Activated gamma-delta T cell treated with Interleukin-2 at 50 U/mL for 16 hours (primary cell): ENCODE data around the gene PCNT.
A peak's percentile ranks its signal among the peaks of the same experiment; 100 is the strongest.
"Not testable (repeated sequence)": the region's sequence is repeated elsewhere in the genome, so short reads cannot be mapped to it uniquely, and the experiment has no call there.

Source experiments
- DNase-seq: peaks from one replicate; pipeline ENCODE4 v3.0.0-alpha.2; 2020

Gene PCNT

DNA sequence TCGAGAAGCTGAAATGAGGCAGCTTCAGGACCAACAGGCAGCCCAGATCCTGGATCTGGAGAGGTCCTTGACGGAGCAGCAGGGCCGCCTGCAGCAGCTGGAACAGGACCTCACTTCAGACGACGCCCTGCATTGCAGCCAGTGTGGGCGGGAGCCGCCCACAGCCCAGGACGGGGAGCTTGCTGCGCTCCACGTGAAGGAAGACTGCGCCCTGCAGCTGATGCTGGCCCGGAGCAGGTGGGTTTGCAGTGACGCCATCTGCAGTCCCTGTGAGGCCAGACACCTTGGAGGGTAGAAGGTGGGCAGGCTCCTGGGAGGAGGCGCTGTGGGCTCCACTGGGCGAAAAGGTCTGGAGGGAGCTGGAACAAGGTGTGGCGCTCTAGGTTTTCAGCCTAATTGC lies 39.7 kb downstream of the PCNT start:
- DNase-seq = no peak

DNA sequence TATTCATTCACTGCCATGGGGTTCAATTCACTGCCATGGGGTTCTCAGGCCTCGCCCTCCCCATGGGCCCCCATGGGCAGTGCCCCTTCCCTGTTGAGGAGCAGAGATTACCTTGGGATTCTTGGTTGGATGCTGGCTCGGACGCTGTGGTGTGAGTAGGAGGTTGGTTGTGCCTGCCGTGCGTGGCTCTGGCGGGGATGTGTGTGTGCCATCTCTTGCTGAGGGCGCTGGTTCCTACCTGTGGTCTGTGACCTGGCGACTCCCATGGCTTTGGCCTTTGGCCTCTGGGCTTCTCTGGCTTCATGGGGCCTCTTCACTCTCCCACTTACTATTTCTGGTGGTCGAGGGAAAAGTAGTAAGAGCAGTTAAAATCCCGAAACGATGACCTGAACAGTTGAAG lies 42.1 kb downstream of the PCNT start:
- DNase-seq = no peak

DNA sequence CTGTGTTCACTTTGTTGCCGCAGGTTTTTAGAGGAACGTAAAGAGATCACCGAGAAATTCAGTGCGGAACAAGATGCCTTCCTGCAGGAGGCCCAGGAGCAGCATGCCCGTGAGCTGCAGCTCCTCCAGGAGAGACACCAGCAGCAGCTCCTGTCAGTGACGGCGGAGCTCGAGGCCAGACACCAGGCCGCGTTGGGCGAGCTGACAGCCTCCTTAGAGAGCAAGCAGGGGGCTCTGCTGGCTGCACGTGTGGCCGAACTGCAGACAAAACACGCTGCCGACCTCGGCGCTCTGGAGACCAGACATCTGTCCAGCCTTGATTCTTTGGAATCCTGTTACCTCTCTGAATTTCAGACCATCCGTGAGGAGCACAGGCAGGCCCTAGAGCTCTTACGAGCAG lies 42.6 kb downstream of the PCNT start:
- no peak for DNase-seq

DNA sequence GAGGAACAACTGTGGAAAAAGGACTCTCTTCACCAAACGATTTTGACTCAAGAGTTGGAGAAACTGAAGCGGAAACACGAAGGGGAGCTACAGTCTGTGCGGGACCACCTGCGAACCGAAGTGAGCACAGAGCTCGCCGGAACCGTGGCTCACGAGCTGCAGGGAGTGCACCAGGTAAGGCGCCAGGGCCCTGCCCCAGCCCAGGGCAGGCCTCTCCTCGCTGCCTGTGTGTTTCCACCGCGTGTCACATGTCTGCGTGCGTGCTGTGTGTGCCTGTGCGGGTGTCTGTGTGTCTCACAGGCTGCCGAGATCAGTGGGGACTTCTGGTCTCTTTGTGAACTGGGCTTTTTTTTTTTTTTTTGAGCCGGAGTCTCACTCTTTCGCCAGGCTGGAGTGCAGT lies 43.0 kb downstream of the PCNT start:
- no peak for DNase-seq

DNA sequence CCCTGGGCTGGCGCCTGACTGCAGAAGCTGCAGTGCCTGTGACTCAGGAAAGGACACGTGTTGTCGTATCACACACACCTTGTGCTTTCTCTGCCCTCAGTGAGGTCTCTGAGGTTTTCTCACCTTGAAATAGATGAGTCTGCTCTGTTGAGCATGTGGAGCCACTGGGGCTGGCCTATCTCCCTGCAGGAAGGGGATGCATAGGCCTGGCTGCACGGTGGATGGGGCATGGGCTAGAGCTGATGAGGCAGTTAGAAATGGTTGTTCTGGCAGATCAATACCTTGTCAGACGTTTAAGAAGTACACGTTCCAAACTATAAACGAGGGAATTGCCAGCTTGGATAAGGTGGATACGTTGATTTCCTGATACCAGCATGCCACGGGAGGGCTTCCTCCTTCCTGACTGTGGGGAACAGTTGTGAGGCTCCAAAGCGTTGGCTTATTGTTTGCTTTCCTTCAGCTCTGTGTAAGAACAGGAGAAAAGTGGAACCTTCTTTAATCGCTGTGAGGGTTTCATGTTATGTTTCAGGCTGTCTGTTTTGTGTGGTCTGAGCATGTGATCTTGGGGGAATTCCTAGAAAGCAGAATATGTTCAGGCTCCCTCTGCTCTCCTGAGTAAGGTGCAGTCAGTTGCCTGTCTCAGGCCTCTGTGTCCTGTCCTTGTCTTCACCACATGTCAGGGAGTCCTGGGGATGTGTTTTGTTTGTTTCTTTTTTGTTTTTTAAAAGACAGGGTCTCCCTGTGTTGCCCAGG lies 44.8 kb downstream of the PCNT start:
- DNase-seq = peak; percentile 50

DNA sequence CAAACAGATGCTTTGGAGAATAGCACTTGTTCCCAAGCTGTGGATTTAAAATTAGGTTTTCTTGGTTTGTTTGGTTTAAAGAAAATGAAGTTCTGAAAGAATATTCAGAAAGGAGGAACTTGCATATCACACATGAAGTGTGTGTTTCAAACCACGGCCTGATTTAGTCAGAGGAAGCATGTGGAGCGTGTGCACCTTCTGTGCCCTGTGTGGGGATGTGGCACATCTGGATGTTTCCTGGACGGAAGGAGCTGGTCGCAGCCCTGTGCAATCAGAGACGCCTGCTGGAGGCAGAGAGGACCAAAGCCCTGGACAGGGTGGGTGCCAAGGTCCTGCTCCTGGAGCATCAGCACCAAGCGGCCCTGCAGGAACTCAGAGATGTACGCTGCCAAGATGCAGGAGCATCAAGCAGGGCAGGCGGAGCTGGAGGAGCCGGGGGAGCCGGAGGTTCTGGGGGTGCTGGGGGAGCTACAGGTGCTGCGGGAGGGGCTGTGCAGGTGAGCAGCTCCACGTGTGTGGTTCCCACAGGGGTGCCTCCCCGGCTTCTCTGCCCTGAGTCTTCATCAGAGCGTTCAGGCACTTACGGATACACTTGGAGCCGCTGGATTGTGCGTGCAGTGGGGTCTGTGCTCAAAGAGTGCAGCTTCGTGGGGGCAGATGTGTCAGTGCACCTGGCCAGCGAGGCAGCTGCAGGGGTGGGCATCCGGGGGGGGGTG lies 45.7 kb downstream of the PCNT start:
- no peak for DNase-seq

DNA sequence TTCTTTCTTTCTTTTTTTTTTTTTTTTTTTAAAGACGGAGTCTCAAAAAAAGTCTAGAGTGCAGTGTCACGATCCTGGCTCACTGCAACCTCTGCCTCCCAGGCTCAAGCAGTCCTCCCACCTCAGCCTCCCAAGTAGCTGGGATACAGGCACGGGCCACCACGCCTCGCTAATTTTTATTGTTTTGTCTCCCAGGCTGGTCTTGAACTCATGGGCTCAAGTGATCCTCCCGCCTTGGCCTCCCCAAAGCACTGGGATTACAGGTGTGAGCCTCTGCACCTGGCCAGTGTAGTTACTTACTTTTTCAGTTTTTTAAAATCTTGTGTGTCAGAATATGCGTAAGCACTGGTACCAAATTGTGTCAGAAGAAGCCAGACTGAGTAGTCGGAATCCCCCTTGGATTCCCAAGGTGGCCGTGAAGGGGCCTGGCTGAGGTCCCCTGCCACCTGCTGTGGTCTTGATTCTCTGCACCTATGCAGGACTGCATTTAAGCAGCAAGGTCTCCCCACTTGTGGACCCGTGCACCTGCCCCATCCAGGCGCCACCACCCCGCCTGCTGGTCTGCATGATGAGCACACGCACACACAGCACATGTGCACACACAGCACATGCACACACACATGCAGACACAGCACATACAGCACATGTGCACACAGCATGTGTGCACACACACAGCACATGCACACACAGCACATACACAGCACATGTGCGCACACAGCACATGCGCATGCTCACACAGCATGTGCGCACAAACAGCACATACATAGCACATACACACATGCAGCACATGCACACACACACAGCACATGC lies 47.5 kb downstream of the PCNT start:
- DNase-seq = no peak

DNA sequence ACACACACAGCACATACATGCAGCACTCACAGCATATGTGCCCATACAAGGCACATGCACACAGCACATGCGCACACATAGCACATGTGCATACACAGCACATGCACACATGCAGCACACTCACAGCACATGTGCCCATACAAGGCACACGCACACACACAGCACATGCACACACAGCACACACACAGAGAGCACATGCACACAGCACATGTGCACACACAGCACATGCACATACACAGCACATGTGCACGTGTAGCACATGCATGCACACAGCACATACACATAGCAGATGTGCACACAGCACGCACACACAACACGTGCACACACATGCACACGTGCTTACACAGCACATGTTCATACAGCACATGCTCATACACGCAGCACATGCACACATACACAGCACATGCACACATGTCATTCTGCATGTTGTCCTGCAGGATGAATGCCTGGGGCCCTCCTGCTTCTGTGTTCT lies 48.1 kb downstream of the PCNT start:
- DNase-seq = no peak

DNA sequence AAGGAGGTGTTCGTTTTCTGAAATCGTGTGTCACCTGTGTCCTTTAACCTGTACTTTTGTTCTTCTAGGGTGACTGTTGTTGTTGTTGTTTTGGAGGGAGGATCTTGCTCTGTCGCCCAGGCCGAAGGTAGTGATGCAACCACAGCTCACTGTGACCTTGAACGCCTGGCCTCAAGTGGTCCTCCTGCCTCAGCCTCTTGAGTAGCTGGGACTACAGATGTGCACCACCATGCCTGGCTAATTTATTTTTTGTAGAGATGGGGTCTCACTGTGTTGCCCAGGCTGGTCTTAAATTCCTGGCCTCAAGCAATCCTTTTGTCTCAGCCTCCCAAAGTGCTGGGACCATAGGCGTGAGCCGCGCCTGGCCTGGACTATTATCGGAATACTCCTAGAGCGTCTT lies 49.0 kb downstream of the PCNT start:
- DNase-seq = not testable (repeated sequence)

DNA sequence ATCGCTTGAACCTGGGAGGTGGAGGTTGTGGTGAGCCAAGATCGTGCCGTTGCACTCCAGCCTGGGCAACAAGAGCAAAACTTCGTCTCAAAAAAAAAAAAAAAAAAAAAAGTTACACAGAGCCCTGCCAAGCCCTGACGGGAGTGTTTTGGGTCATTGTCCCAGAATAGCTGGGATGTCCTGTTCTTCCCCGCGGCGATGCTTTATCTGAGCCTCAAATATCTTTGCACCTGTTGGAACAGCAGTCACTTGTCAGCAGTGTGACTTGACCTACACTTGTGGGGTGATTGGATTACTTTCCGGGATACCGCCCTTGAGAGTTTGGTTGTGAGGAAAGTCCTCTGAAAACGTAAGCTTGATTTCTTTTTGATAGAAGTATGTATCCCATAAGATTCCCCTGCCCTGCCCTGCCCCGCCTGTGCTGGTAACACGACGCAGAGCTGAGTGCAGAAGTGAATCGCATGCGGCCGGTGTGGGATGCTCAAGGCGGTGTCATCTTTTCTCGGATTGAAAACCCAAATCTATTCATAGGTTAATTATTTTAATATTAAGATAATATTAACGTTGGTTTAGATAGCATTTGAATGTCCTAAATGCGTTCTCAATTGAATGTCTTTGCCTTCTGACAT lies 50.9 kb downstream of the PCNT start:
- no peak for DNase-seq

DNA sequence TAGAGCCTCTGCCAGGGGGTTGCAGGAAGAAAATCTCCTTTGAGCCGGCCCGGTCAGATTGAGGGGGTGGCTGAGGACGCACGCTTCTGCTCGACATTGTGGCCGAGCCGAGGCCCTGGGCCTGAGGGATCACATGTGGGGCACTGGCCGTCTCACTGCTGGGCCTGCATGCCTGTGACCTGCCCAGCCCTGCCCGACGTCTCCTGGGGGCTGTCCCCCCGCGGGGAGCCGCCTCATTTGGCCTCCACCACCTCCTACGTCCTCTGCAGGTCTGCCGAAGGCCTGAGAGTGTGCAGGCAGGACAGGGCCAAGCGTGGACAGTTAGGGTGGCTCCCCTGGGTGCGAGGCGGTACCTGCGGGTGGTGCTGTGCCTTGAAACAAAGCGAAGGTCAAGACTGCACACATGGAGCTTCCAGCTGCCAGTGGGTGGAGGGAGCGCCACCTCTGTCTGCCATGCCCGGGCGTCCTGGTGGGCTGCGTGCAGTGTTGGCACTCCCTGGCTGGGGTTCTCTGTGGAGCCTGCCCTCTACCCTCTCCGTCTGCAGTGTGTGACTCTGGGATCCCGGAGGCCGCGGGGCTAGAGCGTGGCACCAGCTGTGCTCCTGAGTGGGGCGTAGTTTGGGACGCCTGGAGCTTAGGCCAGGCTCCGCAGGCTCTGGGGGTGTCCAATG lies 51.7 kb downstream of the PCNT start:
- no peak for DNase-seq

DNA sequence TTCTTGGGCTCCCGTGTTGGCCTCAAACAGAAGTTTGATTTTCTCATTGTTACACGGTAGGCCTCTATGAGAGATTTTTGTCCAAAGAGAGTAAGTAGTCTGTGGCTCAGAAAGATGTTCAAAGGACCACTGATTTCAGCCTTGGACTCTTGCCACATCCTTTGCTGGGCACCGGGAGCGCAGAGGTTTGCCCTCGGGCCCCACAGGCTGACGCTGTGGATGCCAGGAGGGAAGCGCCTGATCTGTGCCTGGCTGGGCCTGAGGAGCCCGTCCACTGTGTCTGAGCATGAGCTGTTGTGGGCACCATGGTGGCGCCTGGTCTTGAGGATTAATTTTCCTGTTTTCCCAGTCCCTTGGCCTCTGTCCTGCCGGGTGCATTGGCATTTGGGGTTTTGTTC lies 52.3 kb downstream of the PCNT start:
- DNase-seq = no peak

DNA sequence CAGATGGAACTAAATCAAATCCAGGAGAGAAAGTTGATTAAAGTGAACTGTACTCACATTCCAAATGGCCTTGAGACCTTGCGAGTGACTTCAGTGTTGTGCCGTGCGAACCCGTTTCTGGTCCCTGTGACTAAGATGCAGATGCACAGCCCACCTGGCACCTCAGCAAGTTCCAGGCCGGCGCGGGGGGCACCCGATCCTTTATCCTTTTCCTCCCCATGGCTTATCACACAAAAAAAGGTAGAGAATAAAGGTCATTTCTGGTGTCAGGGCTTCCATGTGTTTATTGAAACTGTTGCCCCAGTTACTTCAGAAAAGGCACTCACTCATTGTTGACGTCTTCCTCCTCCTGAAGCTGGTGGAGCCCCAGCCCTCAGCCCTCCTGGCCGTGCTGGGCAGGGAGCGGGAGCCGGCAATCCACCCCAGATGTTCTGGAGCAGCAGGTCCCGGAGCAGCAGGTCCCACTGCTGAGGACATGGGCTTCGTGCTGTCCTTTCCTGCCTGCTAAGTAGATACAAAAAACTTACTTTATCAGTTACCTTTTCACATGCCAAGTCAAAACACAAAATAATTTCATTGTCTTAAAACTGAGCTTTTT lies 53.0 kb downstream of the PCNT start:
- DNase-seq = no peak

DNA sequence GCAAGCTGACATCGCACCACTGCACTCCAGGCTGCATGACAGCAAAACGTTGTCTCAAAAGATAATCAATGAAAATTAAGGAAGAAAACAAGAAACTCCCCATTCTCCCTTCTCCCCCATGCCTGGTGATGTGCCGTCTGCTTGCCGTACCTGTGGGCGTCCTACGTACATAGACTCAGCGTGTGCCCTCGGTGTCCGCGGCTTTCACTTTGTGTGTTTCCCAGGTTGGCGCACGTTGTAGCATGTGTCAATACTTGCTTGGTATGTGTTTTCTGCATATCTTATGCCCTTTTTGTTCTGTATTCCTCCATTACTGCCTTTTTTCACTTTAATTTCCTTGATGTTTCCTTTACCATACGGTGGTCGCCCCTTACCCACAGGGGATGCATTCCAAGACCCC lies 53.8 kb downstream of the PCNT start:
- no peak for DNase-seq

DNA sequence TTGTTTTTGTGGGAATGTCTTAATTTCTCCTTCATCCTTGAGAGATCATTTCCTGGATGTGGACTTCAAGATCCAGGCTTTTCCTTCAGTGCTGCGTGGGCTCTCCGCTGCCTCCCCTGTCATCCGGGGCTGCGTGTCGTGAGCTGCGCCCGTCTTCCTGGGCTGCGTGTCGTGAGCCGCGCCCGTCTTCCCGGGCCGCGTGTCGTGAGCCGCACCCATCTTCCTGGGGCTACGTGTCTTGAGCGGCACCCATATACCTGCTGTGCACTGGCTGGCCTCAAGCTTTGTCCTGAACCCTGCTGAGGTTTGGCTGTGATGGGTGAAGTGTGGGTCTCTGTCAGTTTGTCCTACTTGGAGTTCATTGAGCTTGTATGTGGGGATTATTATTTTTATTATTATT lies 55.1 kb downstream of the PCNT start:
- no peak for DNase-seq

DNA sequence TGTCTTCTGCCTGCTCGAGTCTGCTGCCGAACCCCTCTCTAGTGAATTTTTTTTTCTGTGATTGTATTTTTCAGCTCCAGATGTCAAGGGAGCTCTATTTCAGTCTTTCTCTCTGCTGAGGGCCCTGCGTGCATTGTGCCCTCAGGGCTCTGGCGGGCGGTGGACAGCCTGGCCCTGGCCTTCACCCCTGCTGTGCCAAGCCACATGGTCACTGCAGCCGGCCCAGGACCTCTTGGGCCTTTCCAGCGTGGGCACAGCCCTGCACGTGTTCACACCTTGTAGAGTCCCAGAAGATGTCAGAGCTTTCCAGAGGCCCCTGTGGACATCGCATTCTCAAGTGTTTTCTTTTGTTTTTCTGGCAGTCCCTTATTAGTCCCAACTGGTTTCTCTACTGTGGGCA lies 55.7 kb downstream of the PCNT start:
- no peak for DNase-seq

DNA sequence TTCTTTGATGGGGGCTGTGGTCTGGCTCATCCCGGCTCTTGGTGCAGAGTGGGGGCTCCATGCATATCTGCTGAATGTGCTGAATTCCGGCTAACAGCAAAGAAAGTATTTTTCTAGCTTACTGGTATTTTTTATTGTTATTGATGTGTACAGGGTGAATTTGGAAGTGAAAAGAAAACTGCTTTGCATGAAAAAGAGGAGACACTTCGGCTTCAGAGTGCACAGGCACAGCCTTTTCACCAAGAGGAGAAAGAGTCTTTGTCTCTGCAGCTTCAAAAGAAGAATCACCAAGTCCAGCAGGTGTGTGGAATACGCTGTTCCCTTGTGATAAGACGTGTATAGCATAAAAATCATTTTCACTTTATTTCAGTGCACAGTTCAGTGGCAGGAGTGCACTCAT lies 57.6 kb downstream of the PCNT start:
- no peak for DNase-seq

DNA sequence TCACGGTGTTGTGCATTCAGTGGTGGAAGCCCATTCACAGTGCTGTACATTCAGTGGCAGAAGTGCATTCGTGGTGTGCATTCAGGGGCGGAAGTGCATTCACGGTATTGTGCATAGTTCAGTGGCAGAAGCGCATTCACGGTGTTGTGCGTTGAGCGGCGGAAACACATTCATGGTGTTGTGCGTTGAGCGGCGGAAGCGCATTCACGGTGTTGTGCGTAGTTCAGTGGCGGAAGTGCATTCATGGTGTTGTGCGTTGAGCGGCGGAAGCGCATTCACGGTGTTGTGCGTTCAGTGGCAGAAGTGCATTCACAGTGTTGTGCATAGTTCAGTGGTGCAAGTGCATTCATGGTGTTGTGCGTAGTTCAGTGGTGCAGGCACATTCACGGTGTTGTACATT lies 60.6 kb downstream of the PCNT start:
- no peak for DNase-seq

DNA sequence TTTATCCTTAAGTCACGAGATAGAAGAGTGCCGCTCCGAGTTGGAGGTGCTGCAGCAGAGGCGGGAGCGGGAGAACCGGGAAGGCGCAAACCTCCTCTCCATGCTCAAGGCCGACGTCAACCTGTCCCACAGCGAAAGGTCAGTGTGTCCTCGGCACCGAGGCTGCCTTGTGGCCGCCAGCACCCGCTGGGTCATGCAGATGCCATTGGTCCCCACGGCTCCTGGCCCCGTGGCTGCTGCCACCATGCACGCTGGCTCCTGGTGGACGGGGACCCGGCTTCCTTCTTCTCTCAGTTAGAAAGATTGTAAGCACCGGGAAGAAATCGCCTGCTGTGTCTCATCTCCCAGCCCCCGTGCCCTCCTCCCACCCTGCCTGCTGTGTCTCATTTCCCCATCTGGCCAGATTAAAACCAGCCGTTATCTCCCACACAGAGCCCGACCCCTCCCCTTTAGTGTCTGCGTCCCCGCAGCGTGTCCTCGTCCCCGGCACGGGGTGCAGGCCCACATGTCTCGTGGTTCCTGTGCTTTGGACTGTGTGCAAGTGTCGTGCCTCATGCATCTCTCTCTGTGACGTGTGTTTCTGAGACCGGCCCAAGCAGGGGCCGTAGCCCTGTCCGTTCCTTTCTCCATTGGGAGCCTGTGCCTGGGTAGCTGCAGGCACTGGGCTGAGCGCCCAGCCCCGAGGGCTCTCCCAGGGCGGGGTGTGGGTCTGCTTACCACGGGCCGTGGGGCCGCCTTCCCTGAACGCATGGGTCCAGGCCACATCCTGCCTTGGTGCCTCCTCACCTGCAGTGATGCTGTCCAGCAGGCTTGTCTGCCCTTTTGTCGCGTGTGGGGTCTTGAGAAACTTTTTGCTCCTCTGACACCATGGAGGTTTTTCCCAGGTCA lies 62.1 kb downstream of the PCNT start:
- DNase-seq = no peak

DNA sequence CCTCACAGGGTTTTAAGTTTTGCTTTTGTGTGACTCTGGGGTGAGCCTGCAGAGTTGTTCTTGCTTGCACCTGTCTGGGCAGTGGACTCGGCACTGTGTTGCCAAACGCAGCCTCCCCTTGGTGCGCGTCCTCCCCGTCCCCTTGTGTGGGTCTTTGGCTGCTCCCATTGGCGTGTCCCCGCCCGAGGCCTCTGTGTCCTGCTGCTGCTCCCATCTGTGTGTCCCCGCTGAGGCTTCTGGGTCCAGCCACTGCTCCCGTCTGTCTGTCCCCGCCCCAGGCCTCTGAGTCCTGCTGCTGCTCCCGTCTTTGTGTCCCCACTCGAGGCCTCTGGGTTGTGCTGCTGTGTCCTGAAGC lies 62.8 kb downstream of the PCNT start:
- no peak for DNase-seq

DNA sequence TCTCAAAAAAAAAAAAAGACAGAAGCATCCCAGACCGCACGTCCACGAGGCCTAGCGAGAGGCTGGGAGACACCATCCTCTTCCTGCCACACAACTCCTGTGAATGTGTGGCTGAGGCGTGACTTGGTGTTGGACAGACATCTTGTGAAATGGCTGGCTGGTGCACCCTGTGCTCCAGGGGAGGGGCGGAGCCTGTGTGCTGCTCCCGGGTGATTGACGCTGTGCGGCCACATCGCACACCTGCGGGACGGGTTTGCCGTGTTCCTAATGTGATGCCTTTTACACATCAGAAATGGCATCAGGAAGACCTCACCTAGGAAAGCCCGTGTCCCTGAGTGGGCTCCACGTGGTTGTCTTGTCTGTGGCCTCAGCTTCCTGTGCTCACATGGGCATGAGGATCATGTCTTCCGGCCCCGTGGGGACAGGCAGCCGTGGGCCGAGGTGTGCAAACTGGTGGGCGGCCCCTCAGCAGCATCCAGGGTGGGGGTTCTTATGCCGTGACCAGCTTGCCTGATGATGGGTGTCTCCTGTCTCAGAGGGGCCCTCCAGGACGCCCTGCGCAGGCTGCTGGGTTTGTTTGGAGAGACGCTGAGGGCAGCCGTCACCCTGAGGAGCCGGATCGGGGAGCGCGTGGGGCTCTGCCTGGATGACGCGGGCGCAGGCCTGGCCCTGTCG lies 64.4 kb downstream of the PCNT start:
- no peak for DNase-seq
